HuH-7.5 (cell line): ENCODE results near the gene DSCAM.

Experiments used
- DNase-seq: peaks from one replicate; pipeline ENCODE4 v3.0.0; 2011; ENCODE audit warnings: low spot score

The DSCAM gene

GRCh38 chr21:40766381-40766780, 80.6 kb downstream of the DSCAM start:
- DNase-seq = no peak

GRCh38 chr21:40765811-40766210, 81.1 kb downstream of the DSCAM start:
- no peak for DNase-seq

GRCh38 chr21:40760821-40761220, 86.1 kb downstream of the DSCAM start:
- DNase-seq = no peak

- DNase-seq = no peak
Measured at GRCh38 chr21:40759061-40759460, 87.9 kb downstream of the DSCAM start.

GRCh38 chr21:40757366-40757765, 89.6 kb downstream of the DSCAM start:
- DNase-seq = no peak

GRCh38 chr21:40754466-40754865, 92.5 kb downstream of the DSCAM start:
- no peak for DNase-seq

- DNase-seq = no peak
Measured at GRCh38 chr21:40753756-40754155, 93.2 kb downstream of the DSCAM start.

- no peak for DNase-seq
Measured at GRCh38 chr21:40752125-40752524, 94.8 kb downstream of the DSCAM start.

- DNase-seq = no peak
Measured at GRCh38 chr21:40751221-40751620, 95.7 kb downstream of the DSCAM start.

- DNase-seq = no peak
Measured at GRCh38 chr21:40736145-40736544, 110.8 kb downstream of the DSCAM start.

GRCh38 chr21:40733024-40733397, 113.9 kb downstream of the DSCAM start:
- no peak for DNase-seq

GRCh38 chr21:40732253-40733023, 114.5 kb downstream of the DSCAM start:
- DNase-seq = no peak

- DNase-seq = no peak
Measured at GRCh38 chr21:40731206-40731605, 115.8 kb downstream of the DSCAM start.

- DNase-seq = no peak
Measured at GRCh38 chr21:40730426-40730800, 116.5 kb downstream of the DSCAM start.

- DNase-seq = no peak
Measured at GRCh38 chr21:40729761-40730425, 117.1 kb downstream of the DSCAM start.

GRCh38 chr21:40723966-40724365, 123.0 kb downstream of the DSCAM start:
- no peak for DNase-seq

- DNase-seq = no peak
Measured at GRCh38 chr21:40723317-40723716, 123.6 kb downstream of the DSCAM start.

GRCh38 chr21:40719615-40720014, 127.3 kb downstream of the DSCAM start:
- no peak for DNase-seq

GRCh38 chr21:40717028-40717427, 129.9 kb downstream of the DSCAM start:
- no peak for DNase-seq

- DNase-seq = no peak
Measured at GRCh38 chr21:40714536-40714935, 132.4 kb downstream of the DSCAM start.

- DNase-seq = no peak
Measured at GRCh38 chr21:40707656-40708244, 139.2 kb downstream of the DSCAM start.

- no peak for DNase-seq
Measured at GRCh38 chr21:40706806-40707655, 139.9 kb downstream of the DSCAM start.

- no peak for DNase-seq
Measured at GRCh38 chr21:40706176-40706575, 140.8 kb downstream of the DSCAM start.
